ENCODE measurements around the gene GLRX2.

The GLRX2 gene

DNA sequence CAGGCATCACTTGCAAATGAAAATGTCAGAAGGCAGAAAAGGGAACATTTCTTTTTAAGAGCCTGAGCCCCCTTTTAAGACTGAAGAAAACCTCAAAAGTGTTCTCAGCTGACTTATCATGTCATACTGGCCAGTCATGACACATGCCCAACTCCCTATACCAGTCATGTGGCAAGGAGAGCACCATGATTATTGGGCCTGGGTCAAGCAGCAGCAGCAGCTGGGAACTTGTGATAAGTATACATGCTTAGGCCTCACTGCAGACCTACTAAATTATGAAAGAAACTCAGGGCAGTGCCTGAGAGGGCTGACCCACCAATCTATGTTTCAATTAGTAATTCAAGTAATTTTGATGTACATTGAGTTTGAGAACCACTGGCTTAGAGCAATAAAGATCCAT, 37.2 kb downstream of the GLRX2 start:
- no peak overlapping the region for H3K4me3 ChIP-seq (ENCODE audit: low read depth, low read length)
- no peak for DNase-seq (ENCODE audit: low read depth)
- TF ChIP-seq, protein P1, sequence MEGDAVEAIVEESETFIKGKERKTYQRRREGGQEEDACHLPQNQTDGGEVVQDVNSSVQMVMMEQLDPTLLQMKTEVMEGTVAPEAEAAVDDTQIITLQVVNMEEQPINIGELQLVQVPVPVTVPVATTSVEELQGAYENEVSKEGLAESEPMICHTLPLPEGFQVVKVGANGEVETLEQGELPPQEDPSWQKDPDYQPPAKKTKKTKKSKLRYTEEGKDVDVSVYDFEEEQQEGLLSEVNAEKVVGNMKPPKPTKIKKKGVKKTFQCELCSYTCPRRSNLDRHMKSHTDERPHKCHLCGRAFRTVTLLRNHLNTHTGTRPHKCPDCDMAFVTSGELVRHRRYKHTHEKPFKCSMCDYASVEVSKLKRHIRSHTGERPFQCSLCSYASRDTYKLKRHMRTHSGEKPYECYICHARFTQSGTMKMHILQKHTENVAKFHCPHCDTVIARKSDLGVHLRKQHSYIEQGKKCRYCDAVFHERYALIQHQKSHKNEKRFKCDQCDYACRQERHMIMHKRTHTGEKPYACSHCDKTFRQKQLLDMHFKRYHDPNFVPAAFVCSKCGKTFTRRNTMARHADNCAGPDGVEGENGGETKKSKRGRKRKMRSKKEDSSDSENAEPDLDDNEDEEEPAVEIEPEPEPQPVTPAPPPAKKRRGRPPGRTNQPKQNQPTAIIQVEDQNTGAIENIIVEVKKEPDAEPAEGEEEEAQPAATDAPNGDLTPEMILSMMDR (IDR thresholded peaks at IDR 0.05; ENCODE audit: low read depth, low read length, missing control alignments) = no peak

- peak overlapping the region; percentile 37; the same call in 1 of the 2 replicates for H3K4me3 ChIP-seq (ENCODE audit: low read depth, low read length)
- no peak for DNase-seq (ENCODE audit: low read depth)
- TF ChIP-seq, protein P1 (IDR thresholded peaks at IDR 0.05; ENCODE audit: low read depth, low read length, missing control alignments) = no peak
Measured at GRCh38 chr1:193066606-193067005, 38.6 kb downstream of the GLRX2 start.

DNA sequence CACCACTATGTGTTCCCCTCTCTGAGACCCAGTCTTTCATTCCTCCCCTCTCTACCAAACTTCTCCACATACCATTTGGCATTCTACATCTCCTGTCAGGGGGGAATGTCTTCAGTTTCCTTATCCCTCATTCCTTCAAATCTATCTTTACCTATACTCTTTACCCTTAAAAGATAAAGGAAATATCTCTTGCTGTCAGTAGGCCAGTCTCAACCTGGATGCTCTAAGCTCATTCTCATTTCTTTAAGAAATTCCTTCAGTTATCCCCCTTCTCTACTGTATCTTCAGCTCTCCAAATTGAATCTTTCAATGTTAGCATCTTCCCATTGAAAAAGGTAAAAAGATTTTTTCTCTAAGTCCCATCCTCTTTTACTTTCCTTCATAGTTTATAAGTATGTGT, 39.3 kb downstream of the GLRX2 start:
- TF ChIP-seq, protein P1 (IDR thresholded peaks at IDR 0.05; ENCODE audit: low read depth, low read length, missing control alignments) = no peak
- no peak overlapping the region; the same call in 1 of the 2 replicates for H3K4me3 ChIP-seq (ENCODE audit: low read depth, low read length)
- no peak for DNase-seq (ENCODE audit: low read depth)

DNA sequence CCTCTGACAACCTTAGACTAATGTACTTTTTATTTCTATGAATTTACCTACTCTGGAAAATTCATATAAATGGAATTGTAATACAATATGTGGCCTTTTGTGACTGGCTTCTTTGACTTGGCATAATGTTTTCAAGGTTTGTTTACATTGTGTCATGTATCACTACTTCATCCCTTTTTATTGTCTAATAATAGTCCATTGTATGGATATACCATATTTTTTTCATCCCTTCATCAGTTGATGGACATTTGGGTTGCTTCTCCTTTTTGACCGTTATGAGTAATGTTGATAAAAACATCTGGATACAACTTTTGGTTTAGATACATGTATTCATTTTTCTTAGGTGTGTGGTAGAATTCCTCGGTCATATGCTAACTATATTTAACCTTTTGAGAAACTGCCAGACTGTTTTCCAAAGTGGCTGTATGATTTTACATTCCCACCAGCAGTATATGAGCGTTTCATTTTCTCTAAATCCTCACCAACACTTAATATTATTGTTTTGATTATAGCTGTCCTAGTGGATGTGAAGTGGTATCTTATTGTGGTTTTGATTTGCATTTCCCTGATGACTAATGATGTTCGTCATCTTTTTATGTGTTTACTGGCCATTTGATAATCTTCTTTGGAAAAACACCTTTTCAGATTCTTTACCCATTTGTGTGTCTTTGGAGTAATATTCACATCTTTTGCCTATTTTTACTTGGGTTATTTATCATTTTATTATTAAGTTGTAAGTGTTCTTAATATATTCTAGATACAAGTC, 42.3 kb downstream of the GLRX2 start:
- DNase-seq (ENCODE audit: low read depth) = no peak
- H3K4me3 ChIP-seq (ENCODE audit: low read depth, low read length) = no peak overlapping the region
- TF ChIP-seq, protein P1 (IDR thresholded peaks at IDR 0.05; ENCODE audit: low read depth, low read length, missing control alignments) = no peak

DNA sequence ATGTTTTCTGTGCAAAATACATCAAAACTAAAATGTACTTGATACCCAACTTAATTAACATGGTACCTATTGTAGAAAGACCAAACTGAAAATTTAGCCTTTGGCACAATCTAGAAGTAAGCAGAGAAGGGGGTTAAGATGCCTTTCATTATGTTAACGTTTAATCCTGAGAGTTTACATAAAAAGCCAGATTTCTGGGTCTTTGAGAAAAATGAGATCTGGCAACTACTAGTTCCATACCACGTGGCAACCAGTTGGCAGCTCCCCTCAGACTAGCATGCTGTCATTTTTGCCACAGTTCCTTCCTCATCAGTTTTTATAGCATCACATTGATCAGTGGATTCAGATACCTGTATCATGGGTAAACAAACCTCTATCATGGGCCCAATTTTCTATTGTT, 44.3 kb downstream of the GLRX2 start:
- peak overlapping the region; percentile 92 for H3K4me3 ChIP-seq (ENCODE audit: low read depth, low read length)
- TF ChIP-seq, protein P1 (IDR thresholded peaks at IDR 0.05; ENCODE audit: low read depth, low read length, missing control alignments) = no peak
- no peak for DNase-seq (ENCODE audit: low read depth)

- TF ChIP-seq, protein P1 (IDR thresholded peaks at IDR 0.05; ENCODE audit: low read depth, low read length, missing control alignments) = no peak
- no peak for DNase-seq (ENCODE audit: low read depth)
- H3K4me3 ChIP-seq (ENCODE audit: low read depth, low read length) = peak overlapping the region; percentile 92
Measured at GRCh38 chr1:193060406-193060805, 44.8 kb downstream of the GLRX2 start.

GRCh38 chr1:193060115-193060403, 45.2 kb downstream of the GLRX2 start:
- DNase-seq (ENCODE audit: low read depth) = no peak
- TF ChIP-seq, protein P1 (IDR thresholded peaks at IDR 0.05; ENCODE audit: low read depth, low read length, missing control alignments) = no peak
- peak overlapping the region; percentile 92 for H3K4me3 ChIP-seq (ENCODE audit: low read depth, low read length)
